CD4-positive, alpha-beta memory T cell (primary cell): ENCODE measurements around the gene MEGF11. TPM values are rescaled to one million over a fixed set of nuclear protein-coding genes. Genes with fewer than 3 reads are reported as not detected.

Source experiments
- CTCF ChIA-PET: fragments of 350-600 bp; sonication (Branson Sonifier 250); formaldehyde crosslinking; loops from one replicate; lab custom pipeline; 2021; ENCODE audit warnings: inconsistent platforms; ENCODE audit not compliant: partially characterized antibody; lab: Charles Lee
- POLR2A ChIA-PET: fragments of 350-600 bp; sonication (Branson Sonifier 250); formaldehyde crosslinking; loops from one replicate; lab custom pipeline; 2021; ENCODE audit not compliant: partially characterized antibody; lab: Charles Lee
- DNase-seq, 5 donors: peaks; one replicate each; pipeline versions ENCODE4 v3.0.0 to v3.0.0-alpha.2; 2020 to 2022; ENCODE audit warnings: mixed read lengths in 1 of 5
- H3K27ac ChIP-seq: one replicate; pipeline ENCODE4 v1.7.0; 2013; ENCODE audit warnings: low read depth, low read length
- H3K27me3 ChIP-seq: 2 replicates; pipeline ENCODE4 v1.7.0; 2013; ENCODE audit warnings: mild to moderate bottlenecking, low read length, moderate library complexity; ENCODE audit not compliant: insufficient read depth
- H3K36me3 ChIP-seq: 2 replicates; pipeline ENCODE4 v1.7.0; 2013; ENCODE audit warnings: mild to moderate bottlenecking, low read length, moderate library complexity; ENCODE audit not compliant: insufficient read depth
- H3K4me1 ChIP-seq: 2 replicates; pipeline ENCODE4 v1.7.0; 2013; ENCODE audit warnings: mild to moderate bottlenecking, low read length, moderate library complexity; ENCODE audit not compliant: insufficient read depth
- H3K4me3 ChIP-seq, 2 donors: one replicate each; pipeline ENCODE4 v1.7.0; 2013; ENCODE audit warnings: low read length in 2 of 2, mild to moderate bottlenecking in 1 of 2
- H3K9me3 ChIP-seq, 2 donors: one replicate each; pipeline ENCODE4 v1.7.0; 2013; ENCODE audit warnings: low read length in 2 of 2, control low read depth in 1 of 2; ENCODE audit not compliant: control insufficient read depth in 1 of 2
- H3K27ac Mint-ChIP-seq, 7 donors: one replicate each; pipeline ENCODE4 v1.8.0; 2020 to 2021; ENCODE audit warnings: mixed read lengths in 7 of 7, mild to moderate bottlenecking in 6 of 7, inconsistent platforms in 3 of 7, moderate library complexity in 3 of 7
- H3K27me3 Mint-ChIP-seq, 2 donors: one replicate each; pipeline ENCODE4 v1.8.0; 2020 to 2021; ENCODE audit warnings: mixed read lengths in 2 of 2
- H3K36me3 Mint-ChIP-seq, 2 donors: one replicate each; pipeline ENCODE4 v1.8.0; 2020 to 2021; ENCODE audit warnings: mixed read lengths in 2 of 2, inconsistent platforms in 1 of 2, mild to moderate bottlenecking in 1 of 2
- H3K4me1 Mint-ChIP-seq, 4 donors: one replicate each; pipeline ENCODE4 v1.8.0; 2020 to 2021; ENCODE audit warnings: mixed read lengths in 4 of 4, mild to moderate bottlenecking in 1 of 4
- H3K4me3 Mint-ChIP-seq, 8 donors: one replicate each; pipeline ENCODE4 v1.8.0; 2020 to 2021; ENCODE audit warnings: mixed read lengths in 8 of 8, mild to moderate bottlenecking in 7 of 8, moderate library complexity in 6 of 8, inconsistent platforms in 3 of 8
- H3K9me3 Mint-ChIP-seq, 8 donors: one replicate each; pipeline ENCODE4 v1.8.0; 2020 to 2021; ENCODE audit warnings: mixed read lengths in 8 of 8, mild to moderate bottlenecking in 5 of 8, inconsistent platforms in 3 of 8, moderate library complexity in 1 of 8
- intact Hi-C: fragments of 100-400 bp; cut with micrococcal nuclease; formaldehyde crosslinking; loops from one replicate; pipeline ENCODE4 v1.15.1; 2023
- polyA plus RNA-seq, 2 donors: library from polyadenylated mRNA; unstranded; fragments of 300-500 nt; fragmentation: Illumina TruSeq; gene quantifications; one replicate each; pipeline ENCODE4 v1.2.3, GENCODE V29; 2021
- total RNA-seq, 2 experiments: library from RNA; stranded (reverse); gene quantifications; one replicate each; pipeline ENCODE4 v1.2.3, GENCODE V29; 2021

MEGF11 gene
- total and polyA plus RNA-seq, 4 experiments from 2014 or later = 0.69 TPM; not detected in 3

DNA sequence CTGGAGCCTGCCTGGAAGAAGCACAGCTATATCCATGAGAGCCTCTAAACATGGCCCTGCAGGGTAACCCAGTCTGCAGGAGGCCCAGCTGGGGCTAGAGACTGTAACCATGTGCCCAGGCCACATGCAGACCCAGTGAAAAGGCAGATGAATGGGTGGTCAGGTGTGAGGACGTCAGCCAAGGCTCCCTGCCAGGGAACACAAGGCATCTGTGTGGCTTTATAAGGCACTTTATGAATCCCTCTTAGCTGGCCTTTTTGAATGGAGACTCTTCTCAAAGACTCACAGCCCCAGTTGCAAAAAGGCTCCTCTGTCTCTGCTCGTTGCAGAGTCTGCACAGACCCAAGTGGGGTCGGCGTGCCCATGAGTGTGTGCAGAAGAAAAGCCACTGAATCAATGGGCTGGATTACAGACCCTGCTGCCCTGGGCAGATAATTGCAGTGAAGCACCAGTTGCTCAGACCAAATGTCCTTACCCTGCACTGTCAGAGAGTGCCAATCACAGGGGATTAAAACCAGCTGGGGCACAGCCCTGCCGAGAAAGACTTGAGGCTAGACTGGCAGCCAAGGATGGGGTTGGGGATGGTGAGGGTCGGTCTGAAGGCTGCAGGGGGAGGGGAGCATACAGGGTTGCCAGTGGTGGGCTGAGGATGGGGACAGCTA, 230.1 kb downstream of the MEGF11 start:
- Mint-ChIP-seq H3K36me3 (no peaks in the 10 kb centered on the region), H3K9me3 (peaks cover 0 to 1% (median 0%) of the 10 kb centered on the region in 8 donors), H3K27me3 (peaks cover 16% of the 10 kb centered on the region in 2 donors), H3K27ac (no peak overlapping the region), H3K4me1 (no peaks in the 10 kb centered on the region), H3K4me3 (no peak overlapping the region)
- no peaks in the 10 kb centered on the region for H3K36me3 ChIP-seq
- no peaks in the 10 kb centered on the region for H3K9me3 ChIP-seq
- intact Hi-C loops = no loop called here
- peaks cover 4% of the 10 kb centered on the region for H3K27me3 ChIP-seq
- H3K4me3 ChIP-seq = no peak overlapping the region
- H3K4me1 ChIP-seq = no peaks in the 10 kb centered on the region
- POLR2A ChIA-PET = no interaction called here
- no peak overlapping the region for H3K27ac ChIP-seq
- no peak for DNase-seq
- CTCF ChIA-PET = no interaction called here

DNA sequence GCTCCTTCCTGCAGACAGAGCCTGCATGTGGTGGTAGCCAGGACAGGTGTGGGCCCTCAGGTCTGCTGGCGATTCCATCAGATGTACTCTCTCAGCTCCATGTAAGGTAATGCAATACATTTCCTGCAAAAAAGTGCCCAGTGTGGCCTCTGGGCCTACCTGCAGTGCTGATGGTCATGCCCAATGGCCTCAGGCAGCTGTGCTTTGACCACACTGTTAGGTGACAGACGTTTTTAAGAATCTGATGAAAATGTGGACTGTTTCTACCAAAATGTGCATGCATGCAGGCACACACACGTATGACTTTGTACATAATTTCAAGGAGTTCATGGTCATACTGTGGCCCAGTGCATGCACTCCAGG, 231.4 kb downstream of the MEGF11 start:
- Histone ChIP-seq H3K4me1 (no peaks in the 10 kb centered on the region), H3K27me3 (peaks cover 4% of the 10 kb centered on the region), H3K27ac (no peak overlapping the region), H3K36me3 (no peaks in the 10 kb centered on the region), H3K4me3 (no peak overlapping the region), H3K9me3 (no peaks in the 10 kb centered on the region)
- Mint-ChIP-seq H3K27me3 (peaks cover 17 to 18% of the 10 kb centered on the region in 2 donors), H3K4me1 (no peaks in the 10 kb centered on the region), H3K9me3 (peaks cover 0 to 1% (median 0%) of the 10 kb centered on the region in 8 donors), H3K27ac (no peak overlapping the region), H3K4me3 (no peak overlapping the region), H3K36me3 (no peaks in the 10 kb centered on the region)
- DNase-seq = no peak
- CTCF ChIA-PET = no interaction called here
- POLR2A ChIA-PET = no interaction called here
- intact Hi-C loops = no loop called here

GRCh38 chr15:66021496-66022162, 231.9 kb downstream of the MEGF11 start:
- intact Hi-C loops = no loop called here
- no peak for DNase-seq
- H3K27ac ChIP-seq = no peak overlapping the region
- no peaks in the 10 kb centered on the region for H3K4me1 ChIP-seq
- no peak overlapping the region for H3K4me3 Mint-ChIP-seq
- H3K4me1 Mint-ChIP-seq = no peaks in the 10 kb centered on the region
- H3K9me3 Mint-ChIP-seq = peaks cover 0 to 1% (median 0%) of the 10 kb centered on the region in 8 donors
- no peaks in the 10 kb centered on the region for H3K36me3 Mint-ChIP-seq
- POLR2A ChIA-PET = no interaction called here
- no peaks in the 10 kb centered on the region for H3K36me3 ChIP-seq
- peaks cover 17 to 18% of the 10 kb centered on the region in 2 donors for H3K27me3 Mint-ChIP-seq
- H3K4me3 ChIP-seq = no peak overlapping the region
- H3K27ac Mint-ChIP-seq = no peak overlapping the region
- peaks cover 4% of the 10 kb centered on the region for H3K27me3 ChIP-seq
- H3K9me3 ChIP-seq = no peaks in the 10 kb centered on the region
- CTCF ChIA-PET = no interaction called here

GRCh38 chr15:66019826-66020398, 233.6 kb downstream of the MEGF11 start:
- H3K4me3 ChIP-seq = no peak overlapping the region
- no peak overlapping the region for H3K27ac ChIP-seq
- no peaks in the 10 kb centered on the region for H3K36me3 ChIP-seq
- H3K36me3 Mint-ChIP-seq = no peaks in the 10 kb centered on the region
- H3K4me3 Mint-ChIP-seq = no peak overlapping the region
- no peak overlapping the region for H3K27ac Mint-ChIP-seq
- ChIA-PET CTCF (no interaction called here), POLR2A (no interaction called here)
- no peak for DNase-seq
- no peaks in the 10 kb centered on the region for H3K4me1 ChIP-seq
- H3K4me1 Mint-ChIP-seq = no peaks in the 10 kb centered on the region
- peaks cover 16 to 18% of the 10 kb centered on the region in 2 donors for H3K27me3 Mint-ChIP-seq
- H3K9me3 Mint-ChIP-seq = peaks cover 0 to 5% (median under 1%) of the 10 kb centered on the region in 8 donors
- no peaks in the 10 kb centered on the region for H3K9me3 ChIP-seq
- H3K27me3 ChIP-seq = peaks cover 4% of the 10 kb centered on the region
- intact Hi-C loops = no loop called here

DNA sequence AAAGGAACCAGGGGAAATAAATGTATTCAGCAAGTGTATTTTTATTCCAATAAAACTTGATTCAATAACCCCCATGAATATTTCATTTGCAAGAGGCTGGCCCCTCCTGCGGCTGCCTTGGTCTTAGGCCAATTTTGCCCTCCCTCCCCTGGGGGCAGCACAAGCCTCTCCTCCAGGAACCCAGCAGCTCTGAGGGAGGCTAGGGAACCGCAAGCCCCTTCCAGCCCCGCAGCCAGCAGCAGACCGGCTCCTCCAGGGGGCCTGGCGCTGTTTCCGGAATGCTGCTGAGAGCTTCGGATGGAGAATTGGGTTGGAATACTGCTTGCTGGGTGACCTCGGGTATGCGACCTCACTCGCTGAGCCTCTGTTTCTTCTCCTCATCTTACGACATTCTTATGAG, 234.2 kb downstream of the MEGF11 start:
- Histone ChIP-seq H3K27me3 (peaks cover 4% of the 10 kb centered on the region), H3K27ac (no peak overlapping the region), H3K36me3 (no peaks in the 10 kb centered on the region), H3K4me1 (no peaks in the 10 kb centered on the region), H3K4me3 (no peak overlapping the region), H3K9me3 (no peaks in the 10 kb centered on the region)
- ChIA-PET CTCF (no interaction called here), POLR2A (no interaction called here)
- Mint-ChIP-seq H3K27ac (no peak overlapping the region), H3K9me3 (peaks cover 0 to 5% (median under 1%) of the 10 kb centered on the region in 8 donors), H3K36me3 (no peaks in the 10 kb centered on the region), H3K4me1 (no peaks in the 10 kb centered on the region), H3K27me3 (peaks cover 12 to 13% of the 10 kb centered on the region in 2 donors), H3K4me3 (no peak overlapping the region)
- intact Hi-C loops = no loop called here
- no peak for DNase-seq

GRCh38 chr15:66018488-66018797, 235.1 kb downstream of the MEGF11 start:
- ChIA-PET CTCF (no interaction called here), POLR2A (no interaction called here)
- no peak overlapping the region for H3K27ac ChIP-seq
- Mint-ChIP-seq H3K4me1 (no peaks in the 10 kb centered on the region), H3K36me3 (no peaks in the 10 kb centered on the region), H3K27ac (no peak overlapping the region), H3K9me3 (peaks cover 0 to 5% (median under 1%) of the 10 kb centered on the region in 8 donors), H3K27me3 (peaks cover 12% of the 10 kb centered on the region in 2 donors), H3K4me3 (no peak overlapping the region)
- no peak overlapping the region for H3K4me3 ChIP-seq
- intact Hi-C loops = no loop called here
- no peaks in the 10 kb centered on the region for H3K36me3 ChIP-seq
- H3K9me3 ChIP-seq = no peaks in the 10 kb centered on the region
- no peaks in the 10 kb centered on the region for H3K4me1 ChIP-seq
- no peak for DNase-seq
- peaks cover 4% of the 10 kb centered on the region for H3K27me3 ChIP-seq

DNA sequence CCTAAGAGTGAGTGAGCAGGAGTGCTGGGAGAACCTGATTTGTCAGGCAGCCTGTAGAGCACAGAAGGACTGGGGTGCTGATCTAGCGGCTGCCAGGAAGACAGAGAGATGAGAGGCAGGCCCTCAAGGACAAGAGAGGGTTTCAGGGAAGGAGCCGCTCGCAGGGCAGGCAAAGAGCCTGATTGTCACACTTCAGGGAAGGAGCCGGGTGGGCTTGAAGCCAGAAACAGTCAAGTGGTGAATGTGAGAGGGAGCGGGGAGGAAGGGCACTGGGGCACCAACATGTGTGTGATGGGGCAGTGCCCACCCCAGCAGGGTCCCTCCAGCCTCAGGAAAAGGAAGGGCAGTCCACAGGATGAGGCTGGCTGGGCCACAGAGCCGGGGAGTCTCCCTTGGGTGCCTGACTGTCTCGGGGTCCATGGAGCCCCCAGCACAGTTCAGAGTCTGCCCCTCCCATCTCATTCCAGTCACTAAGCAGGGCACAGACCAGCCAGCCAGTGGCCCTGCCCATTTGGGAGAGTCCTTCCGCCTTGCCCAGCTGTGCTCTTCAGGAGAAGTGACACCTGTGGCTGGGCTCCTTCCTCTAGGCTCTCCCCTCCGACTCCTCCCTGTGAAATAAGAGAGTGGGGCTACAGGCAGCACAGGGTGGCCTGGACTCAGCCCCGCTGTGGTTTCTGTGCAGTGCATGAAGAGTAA, 235.6 kb downstream of the MEGF11 start:
- intact Hi-C loops = no loop called here
- H3K4me1 ChIP-seq = no peaks in the 10 kb centered on the region
- Mint-ChIP-seq H3K27me3 (peaks cover 12% of the 10 kb centered on the region in 2 donors), H3K27ac (no peak overlapping the region), H3K36me3 (no peaks in the 10 kb centered on the region), H3K9me3 (peaks cover 0 to 5% (median under 1%) of the 10 kb centered on the region in 8 donors), H3K4me1 (no peaks in the 10 kb centered on the region), H3K4me3 (no peak overlapping the region)
- peaks cover 4% of the 10 kb centered on the region for H3K27me3 ChIP-seq
- no peak overlapping the region for H3K27ac ChIP-seq
- H3K36me3 ChIP-seq = no peaks in the 10 kb centered on the region
- CTCF ChIA-PET = no interaction called here
- no peak for DNase-seq
- H3K9me3 ChIP-seq = no peaks in the 10 kb centered on the region
- no peak overlapping the region for H3K4me3 ChIP-seq
- POLR2A ChIA-PET = no interaction called here
